ENCODE measurements around the gene PLA2G4B.

- TF ChIP-seq, protein P1, sequence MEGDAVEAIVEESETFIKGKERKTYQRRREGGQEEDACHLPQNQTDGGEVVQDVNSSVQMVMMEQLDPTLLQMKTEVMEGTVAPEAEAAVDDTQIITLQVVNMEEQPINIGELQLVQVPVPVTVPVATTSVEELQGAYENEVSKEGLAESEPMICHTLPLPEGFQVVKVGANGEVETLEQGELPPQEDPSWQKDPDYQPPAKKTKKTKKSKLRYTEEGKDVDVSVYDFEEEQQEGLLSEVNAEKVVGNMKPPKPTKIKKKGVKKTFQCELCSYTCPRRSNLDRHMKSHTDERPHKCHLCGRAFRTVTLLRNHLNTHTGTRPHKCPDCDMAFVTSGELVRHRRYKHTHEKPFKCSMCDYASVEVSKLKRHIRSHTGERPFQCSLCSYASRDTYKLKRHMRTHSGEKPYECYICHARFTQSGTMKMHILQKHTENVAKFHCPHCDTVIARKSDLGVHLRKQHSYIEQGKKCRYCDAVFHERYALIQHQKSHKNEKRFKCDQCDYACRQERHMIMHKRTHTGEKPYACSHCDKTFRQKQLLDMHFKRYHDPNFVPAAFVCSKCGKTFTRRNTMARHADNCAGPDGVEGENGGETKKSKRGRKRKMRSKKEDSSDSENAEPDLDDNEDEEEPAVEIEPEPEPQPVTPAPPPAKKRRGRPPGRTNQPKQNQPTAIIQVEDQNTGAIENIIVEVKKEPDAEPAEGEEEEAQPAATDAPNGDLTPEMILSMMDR (IDR thresholded peaks at IDR 0.05), result no peak
- no peak for TF ChIP-seq EP300 (IDR thresholded peaks at IDR 0.05)
Measured at GRCh38 chr15:41798607-41799487, 39.8 kb upstream of the PLA2G4B start.
